Measurements from ENCODE around the gene EDEM2. TPM values are rescaled to one million over a fixed set of nuclear protein-coding genes. Genes with fewer than 3 reads are reported as not detected.

Gene EDEM2
- total RNA-seq, 1 experiment from 2014 or later = 22.8 TPM

- Histone ChIP-seq H3K4me3 (replicated peaks in 1 of 2; ENCODE audit: low read depth in 1 of 2, low read length in 2 of 2) (no peak overlapping the region), H2AFZ (ENCODE audit: low read depth, low read length, poor library complexity, severe bottlenecking) (no peak overlapping the region), H4K20me1 (ENCODE audit: insufficient read depth) (no peaks in the 10 kb centered on the region), H3K4me1 (ENCODE audit: control insufficient read depth in 1 of 2, insufficient read depth in 2 of 2, low read length in 2 of 2) (no peaks in the 10 kb centered on the region), H3K79me2 (ENCODE audit: insufficient read depth, low read length) (no peaks in the 10 kb centered on the region), H3K4me2 (ENCODE audit: low read length) (no peak overlapping the region), H3K9me2 (ENCODE audit: insufficient read depth) (no peaks in the 10 kb centered on the region), H3K9ac (ENCODE audit: low read length) (no peak overlapping the region), H3K27ac (ENCODE audit: low read depth, low read length) (no peak overlapping the region), H3K36me3 (ENCODE audit: control insufficient read depth in 1 of 2, insufficient read depth in 2 of 2, low read length in 2 of 2) (peaks cover 3 to 15% of the 10 kb centered on the region in 2 experiments), H3K9me3 (ENCODE audit: control insufficient read depth in 1 of 2, insufficient read depth in 1 of 2, low read depth in 1 of 2, low read length in 2 of 2) (no peaks in the 10 kb centered on the region), H3K27me3 (ENCODE audit: insufficient read depth, low read length) (no peaks in the 10 kb centered on the region)
- ChIA-PET POLR2A (no interaction called here), RAD21 (ENCODE audit: low non-redundant PET in 1 of 2, low total read pairs in 2 of 2, uncharacterized antibody in 2 of 2, unreplicated experiment in 2 of 2) (no interaction called here), CTCF (interaction anchor here (2.1 kb wide), 1 partner anchor 13 kb away, joined by 6 read pairs; no protein-coding TSS in a partner anchor)
- ATAC-seq (no peak), DNase-seq (ENCODE audit: low read depth, low spot score) (no peak)
- intact Hi-C loops (cut with micrococcal nuclease) = no loop called here
- TF ChIP-seq MAX (IDR thresholded peaks at IDR 0.05) (no peak), CEBPB (IDR thresholded peaks at IDR 0.05; ENCODE audit: low read depth) (no peak), REST (IDR thresholded peaks at IDR 0.05; ENCODE audit: low read depth) (no peak)
- no TSS peak for BruUV-seq (replicated peaks)
Measured at GRCh38 chr20:35131934-35132333, 15.2 kb downstream of the EDEM2 start.

- no peaks in the 10 kb centered on the region for H3K79me2 ChIP-seq (ENCODE audit: insufficient read depth, low read length)
- no peaks in the 10 kb centered on the region for H3K9me2 ChIP-seq (ENCODE audit: insufficient read depth)
- POLR2A ChIA-PET = no interaction called here
- H3K36me3 ChIP-seq (ENCODE audit: control insufficient read depth in 1 of 2, insufficient read depth in 2 of 2, low read length in 2 of 2) = peaks cover 4 to 12% of the 10 kb centered on the region in 2 experiments
- no TSS peak for BruUV-seq (replicated peaks)
- no peak overlapping the region for H3K9ac ChIP-seq (ENCODE audit: low read length)
- H3K27me3 ChIP-seq (ENCODE audit: insufficient read depth, low read length) = no peaks in the 10 kb centered on the region
- H3K4me2 ChIP-seq (ENCODE audit: low read length) = no peak overlapping the region
- H3K27ac ChIP-seq (ENCODE audit: low read depth, low read length) = no peak overlapping the region
- no peak for DNase-seq (ENCODE audit: low read depth, low spot score)
- RAD21 ChIA-PET (ENCODE audit: low non-redundant PET in 1 of 2, low total read pairs in 2 of 2, uncharacterized antibody in 2 of 2, unreplicated experiment in 2 of 2) = no interaction called here
- CTCF ChIA-PET = no interaction called here
- H3K9me3 ChIP-seq (ENCODE audit: control insufficient read depth in 1 of 2, insufficient read depth in 1 of 2, low read depth in 1 of 2, low read length in 2 of 2) = no peaks in the 10 kb centered on the region
- ATAC-seq = no peak
- H3K4me1 ChIP-seq (ENCODE audit: control insufficient read depth in 1 of 2, insufficient read depth in 2 of 2, low read length in 2 of 2) = no peaks in the 10 kb centered on the region
- no peak overlapping the region for H3K4me3 ChIP-seq (replicated peaks in 1 of 2; ENCODE audit: low read depth in 1 of 2, low read length in 2 of 2)
- intact Hi-C loops (cut with micrococcal nuclease) = no loop called here
- no peaks in the 10 kb centered on the region for H4K20me1 ChIP-seq (ENCODE audit: insufficient read depth)
- H2AFZ ChIP-seq (ENCODE audit: low read depth, low read length, poor library complexity, severe bottlenecking) = no peak overlapping the region
- no peak for TF ChIP-seq SIN3A (IDR thresholded peaks at IDR 0.05; ENCODE audit: low read depth)
- TF ChIP-seq JUND (IDR thresholded peaks at IDR 0.05) = no peak
- no peak for TF ChIP-seq ATF3 (IDR thresholded peaks at IDR 0.05)
- TF ChIP-seq POLR2A (IDR thresholded peaks at IDR 0.05; ENCODE audit: borderline replicate concordance, extremely low read depth, insufficient read depth, insufficient read length) = no peak
- TF ChIP-seq SP1 (IDR thresholded peaks at IDR 0.05; ENCODE audit: low read depth) = no peak
- TF ChIP-seq POLR2AphosphoS5 (IDR thresholded peaks at IDR 0.05; ENCODE audit: low read depth, low read length) = no peak
- no peak for TF ChIP-seq RAD21 (IDR thresholded peaks at IDR 0.05; ENCODE audit: low read depth)
- TF ChIP-seq ZBTB33 (IDR thresholded peaks at IDR 0.05; ENCODE audit: extremely low read depth, insufficient replicate concordance, low read length) = no peak
- TF ChIP-seq EGR1 (IDR thresholded peaks at IDR 0.05; ENCODE audit: low read depth) = no peak
- no peak for TF ChIP-seq ZFX (IDR thresholded peaks at IDR 0.05)
- no peak for TF ChIP-seq MAX (IDR thresholded peaks at IDR 0.05)
- TF ChIP-seq EZH2 (IDR thresholded peaks at IDR 0.05) = no peak
- TF ChIP-seq ELF1 (IDR thresholded peaks at IDR 0.05; ENCODE audit: borderline replicate concordance, low read depth) = no peak
- no peak for TF ChIP-seq FOSL1 (IDR thresholded peaks at IDR 0.05; ENCODE audit: low read depth)
- no peak for TF ChIP-seq EZH2phosphoT487 (IDR thresholded peaks at IDR 0.05; ENCODE audit: borderline replicate concordance)
- TF ChIP-seq SRF (IDR thresholded peaks at IDR 0.05; ENCODE audit: low read depth) = no peak
- TF ChIP-seq CEBPB (IDR thresholded peaks at IDR 0.05; ENCODE audit: low read depth) = no peak
Measured at GRCh38 chr20:35129647-35130069, 17.5 kb downstream of the EDEM2 start.

Data from HCT116 (cell line).